Breast epithelium (tissue), 3 donors: ENCODE measurements around the gene PADI2.

Source experiments
- CTCF ChIP-seq, 3 donors: fragments of 450-650 bp; IDR thresholded peaks; one replicate each; pipeline ENCODE4 v1.5.1; 2016 to 2017; ENCODE audit warnings: antibody characterized with exemption in 3 of 3, mild to moderate bottlenecking in 3 of 3, moderate library complexity in 3 of 3
- POLR2A ChIP-seq: fragments of 450-650 bp; IDR thresholded peaks from one replicate; pipeline ENCODE4 v1.6.1; 2016; ENCODE audit warnings: antibody characterized with exemption, mild to moderate bottlenecking, moderate library complexity
- POLR2AphosphoS5 ChIP-seq, 3 donors: sonication (generic); formaldehyde crosslinking; IDR thresholded peaks; one replicate each; pipeline ENCODE4 v1.6.1; 2017; ENCODE audit warnings: antibody characterized with exemption in 3 of 3

- TF ChIP-seq POLR2A = no peak
- no peak for TF ChIP-seq CTCF (IDR thresholded peaks at IDR 0.05)
- no peak for TF ChIP-seq POLR2AphosphoS5 (IDR thresholded peaks at IDR 0.05)
Observed at GRCh38 chr1:17020502-17020901, 98.7 kb downstream of the PADI2 start.
